GM21576 (cell line): ENCODE results near the gene MYH9.

ENCODE experiments used
- ATAC-seq: cut with Tn5 transposase; IDR thresholded peaks from one replicate; pipeline ENCODE4 v1.9.1; 2021; ENCODE audit warnings: mild to moderate bottlenecking, moderate library complexity; ENCODE audit not compliant: unreplicated experiment

MYH9 gene

DNA sequence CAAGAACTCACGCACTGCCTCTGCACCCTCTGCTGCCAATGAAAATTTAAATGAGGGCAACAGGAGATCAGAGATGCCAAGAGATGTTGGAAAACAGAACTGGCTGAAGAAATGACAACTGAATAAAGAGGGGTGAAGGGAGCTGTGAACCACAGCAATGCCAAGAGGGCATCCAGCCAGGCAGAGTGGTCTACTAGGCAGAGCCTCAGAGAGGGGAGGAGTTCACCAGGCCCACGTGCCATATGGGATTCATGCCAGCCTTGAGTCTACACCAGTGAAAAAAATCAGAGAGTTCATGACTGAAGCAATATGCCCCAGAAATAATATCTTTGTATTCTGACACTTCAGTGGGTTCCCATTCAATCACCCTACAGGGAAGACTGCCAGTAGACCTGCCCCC lies 152.8 kb downstream of the MYH9 start:
- ATAC-seq = no peak

GRCh38 chr22:36234213-36234612 lies 153.6 kb downstream of the MYH9 start:
- ATAC-seq = no peak

DNA sequence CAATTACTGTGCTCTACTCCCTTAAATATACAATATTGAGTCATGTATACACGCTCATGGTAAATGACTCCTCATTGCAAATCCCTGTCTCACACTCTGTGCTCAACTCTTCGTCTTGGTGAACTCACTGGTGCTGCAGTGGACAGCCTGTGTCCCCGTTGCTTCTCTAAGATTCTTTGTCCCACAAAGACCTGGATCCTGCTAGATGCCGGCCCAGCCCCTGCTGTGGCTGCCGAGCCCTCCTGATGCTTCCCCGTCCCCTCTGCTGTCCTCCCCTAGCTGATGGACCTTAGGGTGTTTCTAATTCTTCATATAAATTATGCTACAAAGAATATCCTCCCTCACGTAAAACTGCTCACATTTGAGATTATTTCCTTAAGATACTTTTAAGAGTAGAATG lies 154.0 kb downstream of the MYH9 start:
- no peak for ATAC-seq

- ATAC-seq = no peak
Measured at GRCh38 chr22:36232715-36233401, 154.9 kb downstream of the MYH9 start.
